CD4-positive, alpha-beta T cell (primary cell): ENCODE results near the gene MACROD2. TPM values are rescaled to one million over a fixed set of nuclear protein-coding genes. Genes with fewer than 3 reads are reported as not detected.

Source experiments
- ATAC-seq: fragments of 200-7000 bp; cut with Tn5 transposase; one replicate; pipeline ENCODE4 v1.10.0; 2022; ENCODE audit warnings: mild to moderate bottlenecking; ENCODE audit not compliant: poor library complexity
- CTCF ChIA-PET: fragments of 350-600 bp; sonication (Branson Sonifier 250); formaldehyde crosslinking; loops from one replicate; lab custom pipeline; 2021; ENCODE audit warnings: antibody characterized with exemption, inconsistent platforms; lab: Charles Lee
- POLR2A ChIA-PET: fragments of 350-600 bp; sonication (Branson Sonifier 250); formaldehyde crosslinking; loops from one replicate; lab custom pipeline; 2021; ENCODE audit warnings: antibody characterized with exemption, inconsistent platforms; lab: Charles Lee
- DNase-seq, 14 experiments: peaks; one replicate each; pipeline ENCODE4 v3.0.0-alpha.2; 2013 to 2020; ENCODE audit warnings: mixed read lengths in 2 of 14
- H3K27ac ChIP-seq, 2 donors: one replicate each; pipeline versions ENCODE4 v1.5.1 to v1.7.0; 2013; ENCODE audit warnings: low read length in 2 of 2, low read depth in 1 of 2, mild to moderate bottlenecking in 1 of 2
- H3K27me3 ChIP-seq, 2 experiments: 1 replicate in 1 of 2; 2 replicates in 1 of 2; pipeline versions ENCODE4 v1.6.1 to v1.7.0; 2013; ENCODE audit warnings: low read length in 2 of 2, control low read depth in 1 of 2, mild to moderate bottlenecking in 1 of 2, moderate library complexity in 1 of 2; ENCODE audit not compliant: insufficient read depth in 2 of 2, control insufficient read depth in 1 of 2
- H3K36me3 ChIP-seq: one replicate; pipeline ENCODE4 v1.6.1; 2013; ENCODE audit warnings: low read length, control low read depth; ENCODE audit not compliant: insufficient read depth
- H3K4me1 ChIP-seq: one replicate; pipeline ENCODE4 v1.6.1; 2013; ENCODE audit warnings: low read length, control low read depth; ENCODE audit not compliant: insufficient read depth
- H3K4me3 ChIP-seq: one replicate; pipeline ENCODE4 v1.5.1; 2013; ENCODE audit warnings: mild to moderate bottlenecking, low read length, moderate library complexity
- H3K9me3 ChIP-seq, 2 experiments: 1 replicate in 1 of 2; 2 replicates in 1 of 2; pipeline versions ENCODE4 v1.6.1 to v1.7.0; 2013; ENCODE audit warnings: low read length in 2 of 2, mild to moderate bottlenecking in 2 of 2, control low read depth in 1 of 2, moderate library complexity in 1 of 2; ENCODE audit not compliant: control insufficient read depth in 1 of 2, insufficient read depth in 1 of 2
- H3K27ac Mint-ChIP-seq: one replicate; pipeline ENCODE4 v1.8.0; 2020; ENCODE audit warnings: mixed read lengths
- H3K27me3 Mint-ChIP-seq: one replicate; pipeline ENCODE4 v1.8.0; 2021; ENCODE audit warnings: mixed read lengths
- H3K36me3 Mint-ChIP-seq: one replicate; pipeline ENCODE4 v1.8.0; 2021; ENCODE audit warnings: low read depth, mixed read lengths
- H3K4me1 Mint-ChIP-seq: one replicate; pipeline ENCODE4 v1.8.0; 2021; ENCODE audit warnings: low read depth, mixed read lengths
- H3K4me3 Mint-ChIP-seq: one replicate; pipeline ENCODE4 v1.8.0; 2020; ENCODE audit warnings: mild to moderate bottlenecking, mixed read lengths
- H3K9me3 Mint-ChIP-seq: one replicate; pipeline ENCODE4 v1.8.0; 2020; ENCODE audit warnings: mixed read lengths
- intact Hi-C, 2 experiments: fragments of 100-400 bp; cut with DNase I in 1 of 2; cut with micrococcal nuclease in 1 of 2; formaldehyde crosslinking; loops; one replicate each; pipeline versions ENCODE4 v1.15.1 to v1.9.0; 2023 to 2025; cut with DNase I, micrococcal nuclease
- total RNA-seq, 174 experiments: library from RNA in 2 of 174; stranded (reverse) in 2 of 174; gene quantifications; one replicate each; pipeline ENCODE4 v1.2.3 and lab custom pipeline; 2021 to 2026
- TF ChIP-seq, protein P1 (sequence below): fragments of 200-600 bp; IDR thresholded peaks from one replicate; pipeline ENCODE4 v1.8.0; 2022; ENCODE audit warnings: antibody characterized with exemption, mild to moderate bottlenecking

The MACROD2 gene
- total RNA-seq, 2 experiments from 2014 or later, result not detected

DNA sequence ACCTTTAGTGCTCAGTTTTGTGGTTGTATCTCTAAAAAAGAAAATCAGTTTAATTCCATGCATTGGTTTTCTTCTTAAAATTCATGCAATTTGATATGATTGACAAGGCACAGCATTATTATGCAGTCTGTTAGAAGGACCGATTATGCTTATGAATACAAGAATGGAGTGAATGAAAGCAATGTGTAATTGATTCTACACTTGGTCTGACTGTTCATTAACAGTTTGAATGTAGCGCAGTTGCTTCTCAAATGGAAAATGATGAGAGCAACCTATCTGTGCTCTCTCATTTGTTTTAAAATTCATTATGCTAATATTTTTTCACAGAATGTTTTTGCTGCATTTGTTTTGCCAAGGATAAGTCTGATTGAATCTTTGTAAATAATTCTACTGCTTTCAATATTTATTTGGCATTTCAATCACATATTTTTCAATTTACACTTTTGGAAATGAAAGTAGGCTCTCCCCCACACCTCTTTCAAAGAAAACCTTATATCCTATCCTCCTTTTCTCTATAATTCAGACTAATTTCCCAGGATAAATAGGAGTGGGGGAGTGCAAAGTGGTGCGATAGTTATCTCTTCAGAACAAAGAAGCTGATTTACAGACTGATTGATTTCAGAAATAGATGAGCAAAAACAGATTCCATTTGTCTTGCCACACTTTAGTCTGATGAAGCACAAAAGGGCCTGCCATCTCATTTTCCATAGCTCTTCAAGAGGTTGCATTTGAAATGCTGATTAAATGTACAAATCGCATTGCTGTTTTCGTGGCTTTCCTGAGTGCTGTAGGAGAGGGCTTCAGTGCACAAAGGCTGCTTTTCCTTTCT lies 1227.4 kb downstream of the MACROD2 start:
- H3K36me3 ChIP-seq, result no peaks in the 10 kb centered on the region
- ATAC-seq, result no peak
- no peaks in the 10 kb centered on the region for H3K27me3 Mint-ChIP-seq
- H3K9me3 Mint-ChIP-seq, result peaks cover 9% of the 10 kb centered on the region
- H3K4me1 Mint-ChIP-seq, result no peaks in the 10 kb centered on the region
- H3K9me3 ChIP-seq, result no peaks in the 10 kb centered on the region
- ChIA-PET CTCF (no interaction called here), POLR2A (no interaction called here)
- TF ChIP-seq, protein P1, sequence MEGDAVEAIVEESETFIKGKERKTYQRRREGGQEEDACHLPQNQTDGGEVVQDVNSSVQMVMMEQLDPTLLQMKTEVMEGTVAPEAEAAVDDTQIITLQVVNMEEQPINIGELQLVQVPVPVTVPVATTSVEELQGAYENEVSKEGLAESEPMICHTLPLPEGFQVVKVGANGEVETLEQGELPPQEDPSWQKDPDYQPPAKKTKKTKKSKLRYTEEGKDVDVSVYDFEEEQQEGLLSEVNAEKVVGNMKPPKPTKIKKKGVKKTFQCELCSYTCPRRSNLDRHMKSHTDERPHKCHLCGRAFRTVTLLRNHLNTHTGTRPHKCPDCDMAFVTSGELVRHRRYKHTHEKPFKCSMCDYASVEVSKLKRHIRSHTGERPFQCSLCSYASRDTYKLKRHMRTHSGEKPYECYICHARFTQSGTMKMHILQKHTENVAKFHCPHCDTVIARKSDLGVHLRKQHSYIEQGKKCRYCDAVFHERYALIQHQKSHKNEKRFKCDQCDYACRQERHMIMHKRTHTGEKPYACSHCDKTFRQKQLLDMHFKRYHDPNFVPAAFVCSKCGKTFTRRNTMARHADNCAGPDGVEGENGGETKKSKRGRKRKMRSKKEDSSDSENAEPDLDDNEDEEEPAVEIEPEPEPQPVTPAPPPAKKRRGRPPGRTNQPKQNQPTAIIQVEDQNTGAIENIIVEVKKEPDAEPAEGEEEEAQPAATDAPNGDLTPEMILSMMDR, result no peak
- H3K27me3 ChIP-seq, result no peaks in the 10 kb centered on the region
- H3K36me3 Mint-ChIP-seq, result no peaks in the 10 kb centered on the region
- no peak overlapping the region for H3K27ac Mint-ChIP-seq
- no peak for DNase-seq
- H3K4me1 ChIP-seq, result no peaks in the 10 kb centered on the region
- no peak overlapping the region for H3K4me3 ChIP-seq
- H3K27ac ChIP-seq, result no peak overlapping the region
- intact Hi-C loops, result no loop called here
- no peak overlapping the region for H3K4me3 Mint-ChIP-seq

DNA sequence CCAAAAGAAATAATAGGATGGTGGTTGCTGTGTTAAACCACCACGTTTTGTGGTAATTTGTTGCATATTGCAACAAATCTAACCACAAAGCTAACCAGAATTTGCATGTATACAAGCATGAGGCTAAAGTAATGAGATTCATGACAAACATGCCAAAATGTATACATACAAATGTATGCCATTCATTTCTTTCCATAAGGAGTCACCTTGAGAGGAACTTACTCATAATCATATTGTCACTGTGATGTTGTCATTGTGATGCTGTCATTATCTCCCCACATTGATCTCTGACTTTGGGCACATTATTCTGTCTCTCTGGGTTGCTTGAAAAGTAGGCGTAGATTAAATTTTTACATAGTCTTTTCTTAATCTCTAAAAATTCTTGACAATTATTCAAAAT lies 1228.9 kb downstream of the MACROD2 start:
- H3K36me3 Mint-ChIP-seq, result no peaks in the 10 kb centered on the region
- no peak for ATAC-seq
- no peak overlapping the region for H3K4me3 Mint-ChIP-seq
- no peak overlapping the region for H3K27ac ChIP-seq
- intact Hi-C loops, result no loop called here
- DNase-seq, result no peak
- no peaks in the 10 kb centered on the region for H3K4me1 Mint-ChIP-seq
- POLR2A ChIA-PET, result no interaction called here
- no peaks in the 10 kb centered on the region for H3K27me3 ChIP-seq
- no peaks in the 10 kb centered on the region for H3K27me3 Mint-ChIP-seq
- H3K9me3 ChIP-seq, result peaks cover 0 to 4% of the 10 kb centered on the region in 2 experiments
- CTCF ChIA-PET, result no interaction called here
- TF ChIP-seq, protein P1, result no peak
- H3K27ac Mint-ChIP-seq, result no peak overlapping the region
- H3K9me3 Mint-ChIP-seq, result peaks cover 5% of the 10 kb centered on the region
- H3K4me1 ChIP-seq, result no peaks in the 10 kb centered on the region
- H3K4me3 ChIP-seq, result no peak overlapping the region
- no peaks in the 10 kb centered on the region for H3K36me3 ChIP-seq

DNA sequence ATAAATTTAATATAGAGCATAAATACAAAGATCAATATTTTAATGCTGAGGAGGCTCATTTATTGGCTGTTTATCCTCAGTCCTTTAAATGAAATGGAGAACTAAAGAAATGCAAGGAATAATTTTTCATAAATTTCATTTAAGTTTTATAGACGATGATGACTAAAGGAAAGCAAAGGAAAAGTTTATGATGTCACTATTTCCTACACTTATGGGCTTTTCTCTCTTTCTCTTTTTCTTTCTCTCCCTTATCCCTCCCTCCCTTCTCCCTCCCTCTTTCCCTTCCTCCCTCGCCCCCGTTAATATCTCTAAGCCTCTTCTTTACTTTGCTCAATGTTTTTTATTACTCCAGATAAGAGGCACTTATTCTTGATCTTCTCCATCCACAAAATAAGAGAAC lies 1231.8 kb downstream of the MACROD2 start:
- no peaks in the 10 kb centered on the region for H3K4me1 ChIP-seq
- no peaks in the 10 kb centered on the region for H3K27me3 Mint-ChIP-seq
- H3K4me3 Mint-ChIP-seq, result no peak overlapping the region
- ChIA-PET POLR2A (no interaction called here), CTCF (no interaction called here)
- ATAC-seq (no peak), DNase-seq (no peak)
- no peak overlapping the region for H3K4me3 ChIP-seq
- no peaks in the 10 kb centered on the region for H3K4me1 Mint-ChIP-seq
- no peak overlapping the region for H3K27ac Mint-ChIP-seq
- TF ChIP-seq, protein P1, result no peak
- intact Hi-C loops, result no loop called here
- H3K9me3 Mint-ChIP-seq, result peaks cover 6% of the 10 kb centered on the region
- no peaks in the 10 kb centered on the region for H3K36me3 ChIP-seq
- peaks cover 0 to 4% of the 10 kb centered on the region in 2 experiments for H3K9me3 ChIP-seq
- H3K27me3 ChIP-seq, result no peaks in the 10 kb centered on the region
- no peaks in the 10 kb centered on the region for H3K36me3 Mint-ChIP-seq
- H3K27ac ChIP-seq, result no peak overlapping the region
